KMS-11 (cell line): ENCODE data around the gene SERPINB12.

Experiments
- H2AFZ ChIP-seq: fragments of 200-600 bp; sonication (generic); 2 replicates; pipeline ENCODE4 v1.6.1; 2016; ENCODE audit warnings: antibody characterized with exemption, mixed run types, low read depth
- H3K27ac ChIP-seq: fragments of 200-600 bp; sonication (generic); 2 replicates; pipeline ENCODE4 v1.6.1; 2016; ENCODE audit warnings: mild to moderate bottlenecking, mixed run types
- H3K27me3 ChIP-seq: fragments of 200-600 bp; sonication (generic); 2 replicates; pipeline ENCODE4 v1.6.1; 2017; ENCODE audit warnings: mild to moderate bottlenecking, low read depth, mixed run types, moderate library complexity; ENCODE audit not compliant: insufficient read depth
- H3K36me3 ChIP-seq: fragments of 200-600 bp; sonication (generic); 2 replicates; pipeline ENCODE4 v1.6.1; 2017; ENCODE audit warnings: mild to moderate bottlenecking, mixed run types; ENCODE audit not compliant: insufficient read depth
- H3K4me1 ChIP-seq: fragments of 200-600 bp; sonication (generic); 2 replicates; pipeline ENCODE4 v1.6.1; 2016; ENCODE audit warnings: mild to moderate bottlenecking, low read depth, mixed run types; ENCODE audit not compliant: poor library complexity, severe bottlenecking
- H3K4me2 ChIP-seq: fragments of 200-600 bp; sonication (generic); 2 replicates; pipeline ENCODE4 v1.7.0; 2016; ENCODE audit warnings: mild to moderate bottlenecking, mixed run types
- H3K4me3 ChIP-seq: fragments of 200-600 bp; sonication (generic); IDR thresholded peaks from 2 replicates; pipeline ENCODE4 v1.6.1; 2017; ENCODE audit warnings: low read depth, low read length, mixed read lengths; ENCODE audit not compliant: insufficient read depth
- H3K79me2 ChIP-seq: fragments of 200-600 bp; sonication (generic); 2 replicates; pipeline ENCODE4 v1.6.1; 2016; ENCODE audit warnings: low read depth, mixed run types; ENCODE audit not compliant: insufficient read depth
- H3K9ac ChIP-seq: fragments of 200-600 bp; sonication (generic); 2 replicates; pipeline ENCODE4 v1.6.1; 2016; ENCODE audit warnings: mild to moderate bottlenecking, mixed run types
- H4K20me1 ChIP-seq: fragments of 200-600 bp; sonication (generic); 2 replicates; pipeline ENCODE4 v1.6.1; 2016; ENCODE audit warnings: mild to moderate bottlenecking, mixed run types; ENCODE audit not compliant: insufficient read depth
- TF ChIP-seq, protein P1 (sequence below): fragments of 200-600 bp; sonication (generic); conservative IDR thresholded peaks from 2 replicates; pipeline ENCODE4 v1.6.1; 2017; ENCODE audit warnings: low read depth, mild to moderate bottlenecking, antibody characterized with exemption, low read length, moderate library complexity, mixed read lengths

SERPINB12 gene

DNA sequence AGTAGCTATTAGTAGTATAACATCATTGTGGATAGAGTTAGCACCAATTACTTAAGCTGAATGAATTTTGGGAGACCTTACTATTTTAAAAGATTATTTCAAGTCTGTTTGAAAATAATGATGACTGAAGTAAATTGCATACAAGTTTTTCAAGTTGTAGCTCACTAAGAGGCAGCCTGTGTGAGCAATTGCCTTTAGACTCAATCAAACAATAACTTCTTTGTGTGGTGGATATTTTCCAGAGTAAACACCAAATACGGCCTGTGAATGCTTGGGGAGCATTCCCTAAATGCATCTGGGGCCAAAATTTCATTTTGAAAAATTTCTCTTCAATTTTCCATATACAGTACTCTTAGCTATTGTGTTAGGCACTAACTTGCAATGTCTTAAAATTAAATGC lies 7.9 kb downstream of the SERPINB12 start:
- Histone ChIP-seq H3K9ac (no peak overlapping the region), H3K36me3 (no peaks in the 10 kb centered on the region), H4K20me1 (no peaks in the 10 kb centered on the region), H3K4me3 (no peak overlapping the region), H3K79me2 (no peaks in the 10 kb centered on the region), H3K27ac (no peak overlapping the region), H3K27me3 (no peaks in the 10 kb centered on the region), H3K4me1 (no peaks in the 10 kb centered on the region), H3K4me2 (no peak overlapping the region), H2AFZ (no peak overlapping the region)
- TF ChIP-seq, protein P1, sequence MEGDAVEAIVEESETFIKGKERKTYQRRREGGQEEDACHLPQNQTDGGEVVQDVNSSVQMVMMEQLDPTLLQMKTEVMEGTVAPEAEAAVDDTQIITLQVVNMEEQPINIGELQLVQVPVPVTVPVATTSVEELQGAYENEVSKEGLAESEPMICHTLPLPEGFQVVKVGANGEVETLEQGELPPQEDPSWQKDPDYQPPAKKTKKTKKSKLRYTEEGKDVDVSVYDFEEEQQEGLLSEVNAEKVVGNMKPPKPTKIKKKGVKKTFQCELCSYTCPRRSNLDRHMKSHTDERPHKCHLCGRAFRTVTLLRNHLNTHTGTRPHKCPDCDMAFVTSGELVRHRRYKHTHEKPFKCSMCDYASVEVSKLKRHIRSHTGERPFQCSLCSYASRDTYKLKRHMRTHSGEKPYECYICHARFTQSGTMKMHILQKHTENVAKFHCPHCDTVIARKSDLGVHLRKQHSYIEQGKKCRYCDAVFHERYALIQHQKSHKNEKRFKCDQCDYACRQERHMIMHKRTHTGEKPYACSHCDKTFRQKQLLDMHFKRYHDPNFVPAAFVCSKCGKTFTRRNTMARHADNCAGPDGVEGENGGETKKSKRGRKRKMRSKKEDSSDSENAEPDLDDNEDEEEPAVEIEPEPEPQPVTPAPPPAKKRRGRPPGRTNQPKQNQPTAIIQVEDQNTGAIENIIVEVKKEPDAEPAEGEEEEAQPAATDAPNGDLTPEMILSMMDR = no peak

DNA sequence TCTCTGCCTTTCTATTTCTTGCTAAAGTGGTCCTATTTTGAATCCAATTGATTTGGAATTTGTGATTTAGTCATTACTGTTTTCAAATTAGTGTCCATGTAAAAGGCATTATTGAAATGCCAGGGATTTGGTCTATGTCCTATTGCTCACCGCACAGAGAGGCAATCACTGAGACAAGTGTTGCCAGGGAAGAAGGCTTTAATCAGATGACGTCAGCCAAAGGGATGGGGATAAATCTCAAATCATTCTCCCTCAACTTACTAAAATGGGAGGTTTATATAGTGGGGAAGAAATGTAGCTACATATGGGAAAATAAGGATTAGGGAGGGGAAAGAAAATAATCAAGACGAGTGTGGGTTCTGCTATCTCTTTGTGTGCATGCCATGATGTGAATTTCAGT lies 9.6 kb downstream of the SERPINB12 start:
- no peaks in the 10 kb centered on the region for H3K27me3 ChIP-seq
- no peak overlapping the region for H3K4me2 ChIP-seq
- no peaks in the 10 kb centered on the region for H4K20me1 ChIP-seq
- no peak overlapping the region for H3K4me3 ChIP-seq
- no peak overlapping the region for H3K9ac ChIP-seq
- H3K4me1 ChIP-seq = no peaks in the 10 kb centered on the region
- no peak overlapping the region for H3K27ac ChIP-seq
- TF ChIP-seq, protein P1 = no peak
- no peaks in the 10 kb centered on the region for H3K36me3 ChIP-seq
- no peak overlapping the region for H2AFZ ChIP-seq
- H3K79me2 ChIP-seq = no peaks in the 10 kb centered on the region

DNA sequence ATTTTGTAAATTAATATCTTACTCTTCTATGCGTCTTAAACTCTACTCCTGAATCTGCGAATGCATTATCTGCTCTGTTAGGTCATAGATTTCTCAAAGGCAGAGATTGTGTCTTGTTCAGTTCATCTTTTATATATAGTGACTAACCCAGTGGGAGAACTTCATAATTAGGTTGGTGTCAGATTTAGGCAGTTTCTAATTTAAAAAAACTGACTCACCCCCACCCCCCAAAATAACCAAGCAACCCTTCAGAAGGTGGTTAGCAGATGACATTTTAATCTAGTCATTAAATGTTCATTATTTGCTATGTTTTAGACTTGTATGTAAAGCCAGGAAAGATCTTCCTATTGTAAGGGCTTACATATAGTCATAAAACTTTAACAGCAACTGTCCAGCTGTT lies 10.4 kb downstream of the SERPINB12 start:
- no peaks in the 10 kb centered on the region for H3K36me3 ChIP-seq
- H3K4me1 ChIP-seq = no peaks in the 10 kb centered on the region
- H3K4me2 ChIP-seq = no peak overlapping the region
- no peak overlapping the region for H3K4me3 ChIP-seq
- no peak overlapping the region for H3K27ac ChIP-seq
- no peaks in the 10 kb centered on the region for H4K20me1 ChIP-seq
- no peak overlapping the region for H2AFZ ChIP-seq
- TF ChIP-seq, protein P1 = no peak
- no peaks in the 10 kb centered on the region for H3K79me2 ChIP-seq
- H3K27me3 ChIP-seq = no peaks in the 10 kb centered on the region
- no peak overlapping the region for H3K9ac ChIP-seq

DNA sequence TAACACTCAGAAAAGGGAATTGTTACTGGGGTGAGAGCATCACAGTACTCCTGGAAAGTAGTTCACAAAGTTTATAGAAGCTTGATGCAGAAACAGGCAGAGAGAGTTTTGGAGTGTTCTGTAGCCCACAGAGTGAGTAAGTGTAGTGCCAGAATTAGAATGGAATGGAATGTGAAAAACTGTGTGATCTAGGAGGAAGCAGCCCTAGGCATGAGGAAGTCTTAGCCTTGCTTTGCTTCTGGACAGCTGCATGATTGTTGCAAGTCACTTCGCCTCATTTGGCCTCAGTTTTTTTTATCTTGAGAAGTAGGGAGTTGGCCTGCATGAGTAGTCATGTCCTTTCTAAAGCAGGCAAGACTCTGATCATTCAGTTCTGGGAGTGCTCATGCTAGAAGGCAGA lies 10.9 kb downstream of the SERPINB12 start:
- Histone ChIP-seq H3K4me2 (no peak overlapping the region), H3K4me3 (no peak overlapping the region), H3K9ac (no peak overlapping the region), H3K27me3 (no peaks in the 10 kb centered on the region), H3K4me1 (no peaks in the 10 kb centered on the region), H2AFZ (no peak overlapping the region), H3K79me2 (no peaks in the 10 kb centered on the region), H3K36me3 (no peaks in the 10 kb centered on the region), H3K27ac (no peak overlapping the region), H4K20me1 (no peaks in the 10 kb centered on the region)
- TF ChIP-seq, protein P1 = no peak
